Activated CD8-positive, alpha-beta memory T cell treated with anti-CD3 and anti-CD28 coated beads, Interleukin-2, amount 50 U/mL, for 1 hour (primary cell): ENCODE data around the gene ACAP1.

Experiments
- DNase-seq: peaks from one replicate; pipeline ENCODE4 v3.0.0-alpha.2; 2020; ENCODE audit errors: extremely low read depth

The ACAP1 gene

DNA sequence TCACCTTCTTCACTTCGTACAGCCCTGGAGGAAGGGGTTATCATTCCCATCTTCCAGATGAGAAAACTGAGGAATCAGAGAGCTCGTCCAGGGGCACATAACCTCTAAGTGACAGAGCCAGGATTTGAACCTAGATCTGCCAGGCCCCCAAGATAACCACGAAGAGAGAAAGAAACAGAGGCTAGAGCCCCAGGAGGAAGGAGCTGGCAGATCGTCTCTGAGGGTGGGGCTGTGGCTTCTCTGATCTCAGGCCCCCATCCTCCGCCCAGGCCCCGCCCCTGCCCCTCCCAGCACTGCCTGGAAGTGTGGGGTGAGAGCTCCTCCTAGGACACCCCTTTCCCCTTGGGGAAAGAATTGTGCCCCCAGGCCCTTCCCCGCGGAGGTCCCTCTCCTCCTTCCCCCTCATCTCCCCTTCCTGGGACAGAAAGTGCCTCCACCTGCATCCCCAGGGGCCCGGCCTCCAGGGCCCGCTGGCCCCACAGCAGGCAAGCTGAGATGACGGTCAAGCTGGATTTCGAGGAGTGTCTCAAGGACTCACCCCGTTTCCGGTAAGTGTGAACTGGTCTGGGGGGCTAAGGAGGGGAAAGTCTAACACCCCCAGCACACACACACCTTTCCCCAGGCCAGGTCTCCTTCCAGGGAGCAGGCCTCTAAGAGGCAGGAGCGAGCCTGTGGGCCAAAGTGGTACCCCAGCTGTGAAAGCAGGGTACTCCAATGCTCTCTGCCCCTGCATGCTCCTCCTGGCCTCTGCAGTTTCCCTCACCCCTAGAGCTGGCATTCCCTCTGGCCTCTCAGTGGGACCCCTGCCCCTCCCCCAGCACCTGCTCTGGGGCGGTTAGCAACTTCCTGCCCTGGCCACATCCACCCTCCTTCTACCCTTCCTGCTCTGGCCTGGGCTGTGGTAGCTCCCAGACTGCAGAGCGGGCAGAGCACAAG, at the start of gene ACAP1:
Gene ACAP1, plus strand, starts transcription at position 290 of the 936 bp plus-strand sequence. Its CDS starts 206 bp downstream, at position 496.
- no peak for DNase-seq

DNA sequence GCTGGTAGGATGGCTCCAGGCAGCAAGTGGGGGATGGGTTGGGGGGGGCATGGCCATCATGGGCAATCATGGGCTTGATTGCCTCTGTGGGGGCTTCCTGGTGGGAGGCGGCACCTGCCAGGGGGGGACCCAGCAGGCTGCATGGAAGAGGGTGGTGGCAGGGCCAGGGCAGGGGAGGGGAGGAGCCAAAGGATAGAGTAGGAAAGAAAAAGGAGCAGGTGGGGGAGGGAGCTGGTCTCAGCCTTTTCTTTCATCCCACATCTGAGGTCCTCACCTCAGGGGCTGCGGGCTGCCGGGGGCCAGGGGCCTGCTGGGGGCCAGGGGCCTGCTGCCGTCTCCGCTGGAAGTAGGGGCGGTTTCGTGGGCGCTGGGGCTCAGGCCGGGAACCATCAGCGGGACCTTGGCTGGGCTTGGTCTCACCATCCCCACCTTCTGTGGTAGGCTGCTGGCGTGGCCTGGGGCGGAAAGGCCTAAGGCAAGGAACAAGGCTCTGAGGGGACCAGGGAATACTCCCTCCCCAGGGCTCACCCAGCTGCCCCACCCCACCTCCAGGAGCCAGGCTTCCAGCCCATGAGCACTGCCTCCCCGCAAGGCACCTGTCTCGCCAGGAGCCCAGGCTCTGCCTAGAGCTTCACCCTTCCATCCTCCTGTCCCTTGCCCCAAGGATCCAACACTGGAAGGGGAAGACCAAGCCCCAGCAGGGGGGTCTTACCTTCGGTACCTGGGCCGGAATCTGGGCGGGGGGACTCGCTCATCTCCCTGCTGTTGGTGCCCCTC, 46.9 kb upstream of the ACAP1 start:
- no peak for DNase-seq

DNA sequence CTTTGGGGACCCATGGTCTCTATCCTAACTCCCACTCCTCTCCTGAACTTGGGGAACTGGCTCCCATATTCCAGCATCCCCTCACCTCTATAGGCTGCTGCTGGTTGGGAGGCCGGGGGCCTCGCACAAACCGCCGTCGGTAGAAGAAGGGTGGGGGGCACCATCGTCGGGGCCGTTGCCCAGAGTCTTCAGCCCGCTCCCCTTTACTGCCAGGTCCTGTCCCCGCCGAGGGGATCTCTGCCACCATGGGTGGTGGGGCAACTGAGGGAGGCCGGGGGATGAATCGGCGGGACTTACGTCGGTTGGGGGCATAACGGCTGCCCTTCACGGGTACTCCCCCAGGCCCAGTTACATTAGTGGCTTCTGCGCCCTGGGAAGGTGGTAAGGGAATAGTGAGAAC, 46.2 kb upstream of the ACAP1 start:
- DNase-seq, result no peak

DNA sequence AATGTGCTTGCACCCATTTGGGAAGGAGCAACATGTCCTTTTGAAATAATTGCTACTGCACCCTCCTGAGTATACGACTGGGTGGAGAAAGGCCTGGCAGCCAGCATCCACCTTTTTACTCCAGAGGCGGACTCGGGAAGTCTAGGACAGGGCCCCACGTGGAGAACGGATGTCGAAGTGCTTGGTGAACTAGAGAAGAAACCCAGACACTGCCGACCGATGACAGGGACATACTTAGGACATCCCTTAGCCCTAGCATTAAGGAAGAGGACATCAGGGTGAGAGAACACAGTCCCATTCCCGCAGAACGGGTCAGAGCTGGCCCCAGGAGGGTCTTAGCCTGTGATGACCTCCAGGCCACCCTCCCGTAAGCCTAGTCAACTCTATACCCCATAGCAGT, 45.6 kb upstream of the ACAP1 start:
- DNase-seq, result no peak

DNA sequence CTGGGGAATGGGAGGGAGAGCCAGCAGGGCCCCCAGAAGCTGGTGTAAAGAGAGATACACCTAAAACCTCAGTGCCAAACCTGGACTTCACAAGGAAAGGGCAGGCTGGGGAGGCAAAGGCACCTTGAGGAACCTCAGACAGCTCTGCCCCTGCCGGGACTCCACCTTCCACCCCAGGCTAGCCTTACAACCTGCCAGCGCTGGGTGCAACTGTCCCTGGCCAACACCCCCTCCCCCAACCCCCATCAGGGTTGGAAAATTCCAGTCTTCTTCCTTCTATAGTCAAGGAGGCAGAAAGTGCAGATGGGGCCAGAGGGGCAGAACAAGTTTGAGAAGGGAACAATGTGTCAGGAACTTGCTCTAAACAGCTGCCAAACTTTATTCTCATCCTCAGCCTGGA, 44.1 kb upstream of the ACAP1 start:
- no peak for DNase-seq

DNA sequence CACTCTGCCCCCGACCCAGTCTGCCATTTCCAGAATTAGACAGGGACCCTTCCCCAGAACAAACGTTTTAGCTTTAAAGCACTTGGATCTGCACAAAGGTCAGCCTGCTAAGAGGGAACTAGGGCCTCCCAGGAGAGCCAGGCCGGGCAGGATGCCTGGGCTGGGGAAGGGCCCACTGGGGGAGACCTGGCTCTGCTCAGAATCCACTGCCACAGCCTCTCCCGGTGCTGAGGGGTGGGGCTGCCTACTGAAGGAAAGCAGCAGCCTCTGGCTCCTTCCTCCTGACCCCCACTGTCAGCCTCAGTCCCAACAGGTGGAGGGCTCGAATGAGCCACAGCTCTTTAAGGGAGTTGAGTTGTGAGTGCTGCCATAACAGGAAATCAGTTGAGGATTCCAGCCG, 43.6 kb upstream of the ACAP1 start:
- DNase-seq, result no peak

GRCh38 chr17:7293159-7293558, 43.2 kb upstream of the ACAP1 start:
- DNase-seq, result no peak

DNA sequence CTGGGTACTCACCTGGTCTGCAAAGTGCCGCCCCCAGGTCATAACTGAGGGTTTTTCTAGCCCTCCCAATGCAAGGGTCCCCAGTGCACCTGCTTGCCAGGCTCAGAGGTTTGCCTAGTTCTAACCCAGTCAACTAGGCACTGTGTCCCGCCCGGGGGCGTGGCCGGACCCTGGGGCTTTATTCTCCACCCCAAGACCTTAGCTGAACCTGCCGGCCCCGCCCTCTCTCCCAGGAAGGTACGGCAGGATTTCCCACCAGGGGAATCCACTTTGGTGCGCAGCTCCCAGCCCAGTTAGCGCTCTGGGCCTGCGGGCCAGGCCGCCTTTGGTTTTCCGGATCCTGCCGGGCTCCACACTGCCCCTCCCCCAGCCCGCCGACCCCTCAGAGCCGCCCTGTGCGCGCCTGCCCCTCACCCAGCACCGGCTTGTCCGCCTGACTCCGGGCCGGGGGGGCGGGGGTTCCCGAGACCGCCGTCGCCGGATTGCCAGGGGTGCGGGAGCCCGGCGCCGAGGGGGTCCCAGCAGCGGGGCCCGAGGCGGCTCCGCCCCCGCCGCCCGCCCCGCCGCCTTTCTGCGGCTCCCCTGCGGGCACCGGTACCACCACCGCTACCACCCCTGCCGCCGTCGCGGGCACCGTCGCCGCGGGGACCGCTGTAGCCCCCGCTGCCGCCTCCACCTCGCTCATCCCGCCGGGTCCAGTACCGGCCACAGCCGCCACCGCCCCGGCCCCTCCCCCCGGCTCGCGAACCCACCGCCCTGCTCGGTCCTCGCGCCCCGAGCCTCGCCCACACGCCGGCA, 42.3 kb upstream of the ACAP1 start:
- DNase-seq, result no peak

DNA sequence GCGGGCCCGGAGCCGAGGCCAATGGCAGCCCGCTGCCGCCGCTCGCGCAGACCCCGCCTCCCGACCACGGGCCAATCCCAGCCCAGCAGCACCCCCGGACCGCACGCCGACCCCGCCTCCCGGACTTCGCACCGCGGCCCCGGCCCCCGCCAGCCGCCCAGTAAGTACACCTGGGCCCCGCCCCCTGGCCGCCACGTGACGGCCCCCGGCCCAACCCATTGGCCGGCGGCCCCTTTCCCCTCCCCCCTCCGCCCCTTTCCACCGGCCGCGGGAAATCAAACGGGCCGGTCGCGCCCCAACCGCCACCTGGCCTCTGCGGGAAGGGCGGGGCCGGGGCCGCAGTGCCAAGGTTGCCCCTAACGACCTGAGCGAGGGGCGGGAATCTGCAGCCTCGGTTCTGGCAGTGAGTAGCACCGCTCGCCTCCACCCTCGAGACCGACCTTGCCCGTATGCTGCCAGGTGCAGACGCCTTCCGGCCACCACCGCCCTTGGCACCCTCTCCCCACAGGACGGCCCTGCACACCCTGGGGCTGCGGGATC, 41.6 kb upstream of the ACAP1 start, which contains the start of gene YBX2:
Gene YBX2, minus strand, starts transcription at position 26 of the 540 bp plus-strand sequence. CDS start 139 bp downstream, outside the sequence.
- DNase-seq, result no peak

GRCh38 chr17:7295230-7296180, 40.8 kb upstream of the ACAP1 start:
- no peak for DNase-seq

- no peak for DNase-seq
Measured at GRCh38 chr17:7296189-7296861, 40.0 kb upstream of the ACAP1 start.

- DNase-seq, result no peak
Measured at GRCh38 chr17:7304179-7304578, 32.1 kb upstream of the ACAP1 start.

GRCh38 chr17:7306911-7307685, 29.2 kb upstream of the ACAP1 start, which contains the start of gene EIF5A:
EIF5A (plus strand) TSS chr17:7307628; CDS start chr17:7309636, 2,008 bp downstream.
- peak; percentile 100 for DNase-seq

DNA sequence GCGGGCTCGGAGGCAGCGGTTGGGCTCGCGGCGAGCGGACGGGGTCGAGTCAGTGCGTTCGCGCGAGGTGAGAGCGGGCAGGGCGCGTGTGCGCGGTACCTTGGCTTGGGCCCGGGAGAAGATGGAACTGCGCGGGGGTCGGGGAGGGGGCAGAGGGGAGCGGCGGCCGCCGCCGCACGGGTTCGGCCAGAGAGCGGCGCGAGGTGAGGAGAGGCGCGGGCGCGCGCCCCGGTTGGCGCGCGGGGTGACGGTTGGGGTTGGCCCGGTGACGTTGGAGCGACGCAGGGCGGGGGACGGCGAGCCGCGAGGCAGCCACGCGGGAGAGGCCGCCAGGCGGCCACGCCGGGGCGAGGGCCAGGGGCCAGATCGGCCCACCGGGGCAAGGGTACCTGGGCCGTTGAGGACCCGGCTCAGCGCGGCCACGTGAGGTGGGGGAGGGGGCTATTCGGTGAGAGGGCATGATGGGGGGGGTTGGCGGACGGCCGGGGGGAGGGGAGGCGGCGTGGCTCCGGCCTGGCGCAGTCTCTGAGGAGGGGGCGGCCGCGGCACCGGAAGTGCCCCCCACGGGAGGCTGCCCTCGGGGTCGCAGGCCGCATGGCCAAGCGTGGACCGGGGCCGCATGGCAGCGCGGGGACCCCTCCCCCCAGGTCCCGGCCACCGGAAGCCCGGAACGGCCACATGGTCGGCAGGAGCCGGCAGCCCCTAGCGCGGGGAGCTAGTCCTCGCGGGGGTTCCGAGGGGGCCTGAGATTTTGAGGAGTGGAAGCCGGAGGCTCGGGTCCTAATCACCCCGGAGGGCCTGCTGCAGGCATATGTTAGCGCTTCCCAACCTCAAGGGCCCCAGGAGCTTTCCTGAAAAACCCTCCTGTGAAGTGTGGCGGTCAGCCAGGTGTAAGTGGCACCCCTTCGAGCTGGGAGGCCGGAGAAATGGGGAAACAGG, 28.4 kb upstream of the ACAP1 start:
- DNase-seq, result no peak

- peak; percentile 88 for DNase-seq
Measured at GRCh38 chr17:7308625-7309433, 27.5 kb upstream of the ACAP1 start.

GRCh38 chr17:7309628-7310027, 26.7 kb upstream of the ACAP1 start:
- no peak for DNase-seq
